Activated naive CD8-positive, alpha-beta T cell treated with anti-CD3 and anti-CD28 coated beads for 36 hours (primary cell): Measurements from ENCODE around the gene PAIP2. TPM values are rescaled to one million over a fixed set of nuclear protein-coding genes. Genes with fewer than 3 reads are reported as not detected.
A peak's percentile ranks its signal among the peaks of the same experiment; 100 is the strongest.

Source experiments
- DNase-seq: peaks from one replicate; pipeline ENCODE4 v3.0.0; 2021
- H3K27ac Mint-ChIP-seq: one replicate; pipeline ENCODE4 v1.8.0; 2022; ENCODE audit warnings: mild to moderate bottlenecking, moderate library complexity, mixed read lengths
- H3K27me3 Mint-ChIP-seq: one replicate; pipeline ENCODE4 v1.8.0; 2022; ENCODE audit warnings: mild to moderate bottlenecking, mixed read lengths
- H3K36me3 Mint-ChIP-seq: one replicate; pipeline ENCODE4 v1.8.0; 2021; ENCODE audit warnings: mild to moderate bottlenecking, mixed read lengths
- H3K4me1 Mint-ChIP-seq: one replicate; pipeline ENCODE4 v1.8.0; 2021; ENCODE audit warnings: mixed read lengths
- H3K4me3 Mint-ChIP-seq: one replicate; pipeline ENCODE4 v1.8.0; 2022; ENCODE audit warnings: mild to moderate bottlenecking, moderate library complexity, mixed read lengths
- H3K9me3 Mint-ChIP-seq: one replicate; pipeline ENCODE4 v1.8.0; 2022; ENCODE audit warnings: mixed read lengths
- total RNA-seq, 2 experiments: library from RNA; stranded (reverse); gene quantifications; one replicate each; pipeline ENCODE4 v1.2.3, GENCODE V29; 2021

Gene PAIP2
- total RNA-seq, 2 experiments from 2014 or later, result 91.7 to 94.0 TPM

- peaks cover 45% of the 10 kb centered on the region for H3K4me1 Mint-ChIP-seq
- no peaks in the 10 kb centered on the region for H3K27me3 Mint-ChIP-seq
- peaks cover 42% of the 10 kb centered on the region for H3K36me3 Mint-ChIP-seq
- peak overlapping the region; percentile 48 for H3K4me3 Mint-ChIP-seq
- peak overlapping the region; percentile 96 for H3K27ac Mint-ChIP-seq
- no peak for DNase-seq
- H3K9me3 Mint-ChIP-seq, result no peaks in the 10 kb centered on the region
Observed at GRCh38 chr5:139415869-139416268, 74.2 kb downstream of the PAIP2 start.

DNA sequence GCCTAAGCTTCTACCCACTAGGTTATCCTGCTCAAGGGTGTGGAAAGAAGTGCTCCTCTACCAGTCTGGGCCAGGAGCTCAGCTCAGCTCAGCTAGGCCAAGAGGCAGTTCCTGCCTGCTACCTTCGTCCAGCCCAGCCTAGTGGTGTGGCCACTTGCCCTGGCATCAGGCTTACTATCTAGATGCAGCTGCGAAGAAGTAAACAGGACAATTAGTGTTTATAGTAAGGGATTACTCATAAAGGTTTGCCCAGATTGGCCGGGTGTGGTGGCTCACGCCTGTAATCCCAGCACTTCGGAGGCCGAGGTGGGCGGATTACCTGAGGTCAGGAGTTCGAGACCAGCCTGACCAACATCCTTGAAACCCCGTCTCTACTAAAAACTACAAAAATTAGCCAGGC, 75.0 kb downstream of the PAIP2 start:
- peaks cover 45% of the 10 kb centered on the region for H3K4me1 Mint-ChIP-seq
- no peak overlapping the region for H3K4me3 Mint-ChIP-seq
- DNase-seq, result no peak
- peak overlapping the region; percentile 96 for H3K27ac Mint-ChIP-seq
- H3K27me3 Mint-ChIP-seq, result no peaks in the 10 kb centered on the region
- H3K36me3 Mint-ChIP-seq, result peaks cover 43% of the 10 kb centered on the region
- H3K9me3 Mint-ChIP-seq, result no peaks in the 10 kb centered on the region

GRCh38 chr5:139417214-139417613, 75.6 kb downstream of the PAIP2 start:
- H3K4me1 Mint-ChIP-seq, result peaks cover 46% of the 10 kb centered on the region
- DNase-seq, result no peak
- peak overlapping the region; percentile 96 for H3K27ac Mint-ChIP-seq
- H3K27me3 Mint-ChIP-seq, result no peaks in the 10 kb centered on the region
- H3K9me3 Mint-ChIP-seq, result no peaks in the 10 kb centered on the region
- H3K4me3 Mint-ChIP-seq, result no peak overlapping the region
- H3K36me3 Mint-ChIP-seq, result peaks cover 44% of the 10 kb centered on the region

- Mint-ChIP-seq H3K27me3 (no peaks in the 10 kb centered on the region), H3K4me3 (no peak overlapping the region), H3K9me3 (no peaks in the 10 kb centered on the region), H3K27ac (no peak overlapping the region), H3K36me3 (peaks cover 44% of the 10 kb centered on the region), H3K4me1 (peaks cover 37% of the 10 kb centered on the region)
- no peak for DNase-seq
Observed at GRCh38 chr5:139418793-139419192, 77.1 kb downstream of the PAIP2 start.

Other genes starting within 250 kb of the PAIP2 start
- gene SIL1, start 143.5 kb upstream of the PAIP2 start, total RNA-seq, result 10 to 100 TPM; 19.8 to 21.4 TPM
- gene MATR3, start 48.1 kb upstream of the PAIP2 start, total RNA-seq, result 100 to 1,000 TPM; 182 to 208 TPM
- not detected for gene SLC23A1, start 41.4 kb downstream of the PAIP2 start, total RNA-seq
- 10 to 100 TPM; 10.4 to 10.6 TPM for gene MZB1, start 48.1 kb downstream of the PAIP2 start, total RNA-seq
- gene PROB1, start 53.2 kb downstream of the PAIP2 start, total RNA-seq, result 1 to 10 TPM; 5.5 to 6.2 TPM
- gene SPATA24, start 62.2 kb downstream of the PAIP2 start, total RNA-seq, result 1 to 10 TPM; 2.2 to 4.0 TPM
- gene DNAJC18, start 97.7 kb downstream of the PAIP2 start, total RNA-seq, result 10 to 100 TPM; 20.5 to 21.8 TPM
- under 1 TPM; 0.36 to 0.49 TPM for gene ECSCR, start 120.9 kb downstream of the PAIP2 start, total RNA-seq
- gene SMIM33, start 129.2 kb downstream of the PAIP2 start, total RNA-seq, result under 1 TPM in 1 of 2 experiments, not detected in 1; 0.16 TPM
- gene STING1, start 140.9 kb downstream of the PAIP2 start, total RNA-seq, result 10 to 100 TPM; 37.4 to 40.5 TPM
- 100 to 1,000 TPM; 286 to 297 TPM for gene UBE2D2, start 219.5 kb downstream of the PAIP2 start, total RNA-seq